GM18870 (cell line): ENCODE data around the gene ARSB.

Experiments used
- ATAC-seq: cut with Tn5 transposase; IDR thresholded peaks from one replicate; pipeline ENCODE4 v1.9.1; 2021; ENCODE audit warnings: moderate library complexity; ENCODE audit not compliant: unreplicated experiment

Gene ARSB

DNA sequence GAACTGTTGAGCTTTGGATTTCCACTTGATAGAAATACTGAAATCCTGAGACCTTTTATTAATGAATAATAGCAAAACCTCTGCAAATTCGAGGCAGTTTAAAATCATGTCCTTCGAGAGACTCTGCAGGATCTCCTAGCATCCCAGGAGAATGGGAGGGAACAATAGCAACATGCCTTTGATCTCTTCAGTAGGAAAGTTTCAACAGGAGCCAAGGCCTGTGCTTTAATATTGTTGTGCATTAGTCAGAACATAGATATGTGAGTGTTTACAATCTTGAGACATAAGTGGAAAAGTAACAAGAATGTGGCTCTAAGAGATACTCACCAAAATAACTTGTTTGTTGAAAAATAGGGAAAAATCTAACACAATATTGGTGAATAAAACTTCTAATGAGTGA, 253.2 kb downstream of the ARSB start:
- no peak for ATAC-seq

DNA sequence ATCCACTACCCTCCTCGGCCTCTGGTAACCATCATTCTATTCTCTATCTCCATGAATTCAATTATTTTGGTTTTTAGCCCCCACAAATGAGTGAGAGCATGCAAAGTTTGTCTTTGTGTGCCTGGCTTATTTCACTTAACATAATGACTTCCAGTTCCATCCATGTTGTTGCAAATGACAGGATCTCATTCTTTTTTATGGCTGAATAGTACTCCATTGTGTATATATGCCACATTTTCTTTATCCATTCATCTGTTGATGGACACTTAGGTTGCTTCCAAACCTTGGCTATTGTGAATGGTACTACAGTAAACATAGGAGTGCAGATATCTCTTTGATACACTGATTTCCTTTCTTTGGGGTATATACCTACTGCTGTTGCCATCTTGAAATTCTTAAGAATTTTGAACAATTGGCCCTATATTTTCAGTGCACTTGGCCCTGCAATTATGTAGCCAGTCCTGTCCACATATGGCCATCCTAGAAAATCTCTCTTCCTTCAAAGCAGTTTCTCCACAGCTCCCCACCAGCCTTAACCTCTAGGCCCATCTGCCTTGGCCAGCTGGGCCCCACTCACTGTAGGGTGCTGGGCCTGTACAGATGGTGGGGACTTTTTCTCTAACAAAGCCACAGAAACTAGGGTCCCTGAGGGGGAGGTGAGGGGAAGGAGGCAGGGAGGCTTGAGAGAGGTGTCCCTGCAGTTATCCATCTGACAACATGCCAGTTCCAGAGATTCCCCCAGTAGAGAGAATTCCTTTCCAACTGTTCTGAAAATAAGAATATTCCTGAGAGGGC, 254.6 kb downstream of the ARSB start:
- ATAC-seq = no peak

- ATAC-seq = peak; percentile 85
Measured at GRCh38 chr5:78727786-78728761, 257.0 kb downstream of the ARSB start.
